ENCODE data around the gene SLC23A1. TPM values are rescaled to one million over a fixed set of nuclear protein-coding genes. Genes with fewer than 3 reads are reported as not detected.

SLC23A1 gene
- total RNA-seq, 2 donors from 2014 or later: 0.35 to 0.93 TPM

DNA sequence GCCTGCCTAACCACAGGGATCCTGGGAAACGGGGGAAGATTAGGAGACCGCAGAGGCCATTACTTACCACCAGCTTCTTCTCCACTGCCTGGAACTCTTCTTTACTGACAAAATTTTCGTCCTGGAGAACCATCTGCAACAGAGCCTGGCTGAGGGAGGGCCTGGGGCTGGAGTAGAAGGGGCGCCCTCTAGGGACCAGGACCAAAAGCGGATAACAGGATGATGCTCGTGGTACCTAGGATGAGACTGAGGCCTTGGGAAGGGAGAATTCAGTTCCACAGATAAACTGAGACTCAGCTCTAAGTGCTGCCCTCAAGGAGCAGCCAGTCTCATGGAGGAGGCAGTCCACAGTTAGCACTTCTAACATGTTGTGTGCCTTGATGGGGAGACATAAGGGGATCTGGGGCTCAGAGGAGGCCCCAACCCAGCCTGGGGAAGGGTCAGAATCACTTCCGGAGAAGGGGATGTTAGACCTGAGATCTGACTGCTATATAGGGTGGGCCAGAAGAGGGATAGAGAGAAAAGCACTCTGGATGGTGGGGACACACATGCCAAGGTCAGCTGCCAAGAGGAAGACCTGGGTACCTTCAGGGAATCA is 19.6 kb upstream of the SLC23A1 start:
- no peaks in the 10 kb centered on the region for H3K27me3 Mint-ChIP-seq (ENCODE audit: insufficient read depth)
- Histone ChIP-seq H3K27me3 (ENCODE audit: control insufficient read depth, insufficient read depth, low read length, poor library complexity, severe bottlenecking) (no peaks in the 10 kb centered on the region), H3K9ac (ENCODE audit: extremely low read depth, low read length, poor library complexity, severe bottlenecking) (no peak overlapping the region), H3K9me3 (ENCODE audit: control insufficient read depth, low read length) (no peaks in the 10 kb centered on the region), H3K4me1 (ENCODE audit: control insufficient read depth, insufficient read depth, low read length) (peaks cover 11% of the 10 kb centered on the region), H3K4me3 (ENCODE audit: low read length) (peak overlapping the region; percentile 93), H3K27ac (ENCODE audit: low read depth, low read length) (no peak overlapping the region), H3K36me3 (ENCODE audit: control insufficient read depth, insufficient read depth, low read length) (no peaks in the 10 kb centered on the region)
- H3K36me3 Mint-ChIP-seq (ENCODE audit: low read depth): peaks cover 10% of the 10 kb centered on the region
- TF ChIP-seq, protein P1, sequence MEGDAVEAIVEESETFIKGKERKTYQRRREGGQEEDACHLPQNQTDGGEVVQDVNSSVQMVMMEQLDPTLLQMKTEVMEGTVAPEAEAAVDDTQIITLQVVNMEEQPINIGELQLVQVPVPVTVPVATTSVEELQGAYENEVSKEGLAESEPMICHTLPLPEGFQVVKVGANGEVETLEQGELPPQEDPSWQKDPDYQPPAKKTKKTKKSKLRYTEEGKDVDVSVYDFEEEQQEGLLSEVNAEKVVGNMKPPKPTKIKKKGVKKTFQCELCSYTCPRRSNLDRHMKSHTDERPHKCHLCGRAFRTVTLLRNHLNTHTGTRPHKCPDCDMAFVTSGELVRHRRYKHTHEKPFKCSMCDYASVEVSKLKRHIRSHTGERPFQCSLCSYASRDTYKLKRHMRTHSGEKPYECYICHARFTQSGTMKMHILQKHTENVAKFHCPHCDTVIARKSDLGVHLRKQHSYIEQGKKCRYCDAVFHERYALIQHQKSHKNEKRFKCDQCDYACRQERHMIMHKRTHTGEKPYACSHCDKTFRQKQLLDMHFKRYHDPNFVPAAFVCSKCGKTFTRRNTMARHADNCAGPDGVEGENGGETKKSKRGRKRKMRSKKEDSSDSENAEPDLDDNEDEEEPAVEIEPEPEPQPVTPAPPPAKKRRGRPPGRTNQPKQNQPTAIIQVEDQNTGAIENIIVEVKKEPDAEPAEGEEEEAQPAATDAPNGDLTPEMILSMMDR (conservative IDR thresholded peaks at IDR 0.05): peak; percentile 80
- H3K4me3 Mint-ChIP-seq: peak overlapping the region; percentile 91
- H3K9me3 Mint-ChIP-seq: no peaks in the 10 kb centered on the region
- H3K27ac Mint-ChIP-seq: peak overlapping the region; percentile 100
- peak; percentile 88 for DNase-seq
- 77 to 82% methylated on average over 7 of the region's 7 CpGs for WGBS, 2 experiments (ENCODE audit: insufficient coverage in 1 of 2, insufficient read length in 1 of 2)
- peaks cover 18% of the 10 kb centered on the region for H3K4me1 Mint-ChIP-seq

DNA sequence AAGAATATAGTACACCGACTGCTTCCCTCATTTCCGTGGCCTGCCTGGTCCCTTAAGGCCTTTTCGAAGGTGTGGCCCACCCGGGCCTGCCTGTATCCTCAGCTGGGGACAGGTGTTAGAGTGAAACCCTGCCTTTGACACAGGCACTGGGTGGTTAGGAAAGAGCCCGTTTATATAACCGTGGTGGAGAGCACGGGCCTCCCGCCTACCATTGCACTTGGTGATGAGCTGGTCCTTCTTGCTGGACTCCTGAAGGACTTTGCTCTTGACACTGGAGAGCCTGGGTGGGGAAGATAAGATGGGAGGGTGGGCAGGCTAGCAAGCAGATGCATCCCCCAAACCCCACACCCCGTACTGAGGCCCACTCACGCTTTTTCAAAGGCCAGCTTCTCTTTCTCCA is 18.4 kb upstream of the SLC23A1 start:
- Histone ChIP-seq H3K27me3 (ENCODE audit: control insufficient read depth, insufficient read depth, low read length, poor library complexity, severe bottlenecking) (no peaks in the 10 kb centered on the region), H3K27ac (ENCODE audit: low read depth, low read length) (no peak overlapping the region), H3K4me3 (ENCODE audit: low read length) (no peak overlapping the region), H3K4me1 (ENCODE audit: control insufficient read depth, insufficient read depth, low read length) (peaks cover 17% of the 10 kb centered on the region), H3K9me3 (ENCODE audit: control insufficient read depth, low read length) (no peaks in the 10 kb centered on the region), H3K9ac (ENCODE audit: extremely low read depth, low read length, poor library complexity, severe bottlenecking) (no peak overlapping the region), H3K36me3 (ENCODE audit: control insufficient read depth, insufficient read depth, low read length) (no peaks in the 10 kb centered on the region)
- TF ChIP-seq, protein P1 (conservative IDR thresholded peaks at IDR 0.05): no peak
- no peak overlapping the region for H3K4me3 Mint-ChIP-seq
- no peak overlapping the region for H3K27ac Mint-ChIP-seq
- peaks cover 13% of the 10 kb centered on the region for H3K36me3 Mint-ChIP-seq (ENCODE audit: low read depth)
- H3K27me3 Mint-ChIP-seq (ENCODE audit: insufficient read depth): no peaks in the 10 kb centered on the region
- peaks cover 27% of the 10 kb centered on the region for H3K4me1 Mint-ChIP-seq
- no peaks in the 10 kb centered on the region for H3K9me3 Mint-ChIP-seq
- DNase-seq: no peak
- 94 to 100% methylated on average over 9 to 10 of the region's 10 CpGs for WGBS, 2 experiments (ENCODE audit: insufficient coverage in 1 of 2, insufficient read length in 1 of 2)

DNA sequence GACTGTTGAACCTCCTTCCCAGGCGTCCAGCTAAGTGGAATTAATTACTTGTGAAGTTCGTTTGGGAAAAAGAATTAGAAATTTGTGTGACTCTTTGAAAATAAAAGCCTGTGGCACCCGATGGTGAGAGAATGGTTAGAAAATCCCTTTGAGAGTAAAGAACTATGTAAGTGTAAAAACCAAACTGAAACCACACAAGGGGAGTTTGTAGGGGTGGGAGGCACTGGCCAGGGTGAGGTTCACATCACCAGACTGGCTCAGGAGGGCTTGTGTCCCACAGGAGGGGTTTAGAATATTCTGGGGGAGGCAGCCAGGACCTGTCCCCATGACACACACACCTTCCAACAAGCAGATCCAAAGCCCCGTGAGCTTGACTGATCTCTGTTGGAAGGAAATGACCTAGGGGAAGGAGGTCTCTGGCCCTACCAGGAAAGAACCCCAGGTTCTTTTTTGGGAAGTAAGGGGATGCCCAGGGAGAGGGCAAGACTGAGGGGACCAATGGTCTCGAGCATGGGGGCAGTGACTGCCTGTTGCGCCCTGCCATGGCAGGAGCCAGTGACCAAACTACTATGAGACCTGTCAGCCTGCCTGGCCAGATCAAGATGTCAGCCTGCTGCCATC is 16.5 kb upstream of the SLC23A1 start:
- H3K27ac ChIP-seq (ENCODE audit: low read depth, low read length): no peak overlapping the region
- peaks cover 17% of the 10 kb centered on the region for H3K4me1 ChIP-seq (ENCODE audit: control insufficient read depth, insufficient read depth, low read length)
- H3K9me3 ChIP-seq (ENCODE audit: control insufficient read depth, low read length): no peaks in the 10 kb centered on the region
- Mint-ChIP-seq H3K27me3 (ENCODE audit: insufficient read depth) (no peaks in the 10 kb centered on the region), H3K4me1 (peaks cover 33% of the 10 kb centered on the region), H3K9me3 (no peaks in the 10 kb centered on the region), H3K4me3 (no peak overlapping the region), H3K27ac (no peak overlapping the region), H3K36me3 (ENCODE audit: low read depth) (peaks cover 13% of the 10 kb centered on the region)
- no peak overlapping the region for H3K9ac ChIP-seq (ENCODE audit: extremely low read depth, low read length, poor library complexity, severe bottlenecking)
- DNase-seq: no peak
- H3K36me3 ChIP-seq (ENCODE audit: control insufficient read depth, insufficient read depth, low read length): no peaks in the 10 kb centered on the region
- TF ChIP-seq, protein P1 (conservative IDR thresholded peaks at IDR 0.05): no peak
- 91% methylated on average over 5 to 6 of the region's 6 CpGs for WGBS, 2 experiments (ENCODE audit: insufficient coverage in 1 of 2, insufficient read length in 1 of 2)
- H3K4me3 ChIP-seq (ENCODE audit: low read length): no peak overlapping the region
- H3K27me3 ChIP-seq (ENCODE audit: control insufficient read depth, insufficient read depth, low read length, poor library complexity, severe bottlenecking): peaks cover 3% of the 10 kb centered on the region

All from endodermal cell (in vitro differentiated cells).